Fibroblast of mammary gland (primary cell): ENCODE measurements around the gene WDR49.

Experiments
- DNase-seq: peaks from one replicate; pipeline ENCODE4 v3.0.0-alpha.2; 2010; ENCODE audit warnings: low read depth
- H3K4me3 ChIP-seq: 2 replicates; pipeline ENCODE4 v1.5.1; 2011; ENCODE audit warnings: low read depth, mild to moderate bottlenecking, low read length, moderate library complexity; ENCODE audit not compliant: control insufficient read depth
- TF ChIP-seq, protein P1 (sequence below): conservative IDR thresholded peaks from 2 replicates; pipeline ENCODE4 v1.5.1; 2011; ENCODE audit warnings: low read depth, low read length, inconsistent platforms; ENCODE audit not compliant: control insufficient read depth, insufficient read depth

The WDR49 gene

DNA sequence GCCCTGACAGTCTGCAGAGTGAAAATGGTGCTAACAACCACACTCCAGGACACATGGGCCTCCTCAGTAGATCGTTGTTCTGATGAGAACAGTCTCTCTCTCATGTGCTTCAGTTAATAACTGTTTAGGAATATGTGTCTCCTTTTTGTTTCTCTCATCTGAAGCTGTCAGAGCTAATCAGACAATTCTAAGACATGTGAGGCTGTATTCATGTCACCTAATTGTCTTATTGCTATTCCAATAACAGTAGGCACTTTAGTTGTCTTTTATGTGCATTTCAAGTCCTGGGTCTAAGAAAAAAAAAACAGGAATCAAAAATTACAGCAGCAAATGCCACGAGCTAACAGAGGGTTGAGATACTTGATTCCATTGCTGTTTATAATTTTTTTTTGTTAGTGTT, 89.1 kb downstream of the WDR49 start:
- TF ChIP-seq, protein P1, sequence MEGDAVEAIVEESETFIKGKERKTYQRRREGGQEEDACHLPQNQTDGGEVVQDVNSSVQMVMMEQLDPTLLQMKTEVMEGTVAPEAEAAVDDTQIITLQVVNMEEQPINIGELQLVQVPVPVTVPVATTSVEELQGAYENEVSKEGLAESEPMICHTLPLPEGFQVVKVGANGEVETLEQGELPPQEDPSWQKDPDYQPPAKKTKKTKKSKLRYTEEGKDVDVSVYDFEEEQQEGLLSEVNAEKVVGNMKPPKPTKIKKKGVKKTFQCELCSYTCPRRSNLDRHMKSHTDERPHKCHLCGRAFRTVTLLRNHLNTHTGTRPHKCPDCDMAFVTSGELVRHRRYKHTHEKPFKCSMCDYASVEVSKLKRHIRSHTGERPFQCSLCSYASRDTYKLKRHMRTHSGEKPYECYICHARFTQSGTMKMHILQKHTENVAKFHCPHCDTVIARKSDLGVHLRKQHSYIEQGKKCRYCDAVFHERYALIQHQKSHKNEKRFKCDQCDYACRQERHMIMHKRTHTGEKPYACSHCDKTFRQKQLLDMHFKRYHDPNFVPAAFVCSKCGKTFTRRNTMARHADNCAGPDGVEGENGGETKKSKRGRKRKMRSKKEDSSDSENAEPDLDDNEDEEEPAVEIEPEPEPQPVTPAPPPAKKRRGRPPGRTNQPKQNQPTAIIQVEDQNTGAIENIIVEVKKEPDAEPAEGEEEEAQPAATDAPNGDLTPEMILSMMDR = no peak
- DNase-seq = no peak
- no peak overlapping the region for H3K4me3 ChIP-seq

DNA sequence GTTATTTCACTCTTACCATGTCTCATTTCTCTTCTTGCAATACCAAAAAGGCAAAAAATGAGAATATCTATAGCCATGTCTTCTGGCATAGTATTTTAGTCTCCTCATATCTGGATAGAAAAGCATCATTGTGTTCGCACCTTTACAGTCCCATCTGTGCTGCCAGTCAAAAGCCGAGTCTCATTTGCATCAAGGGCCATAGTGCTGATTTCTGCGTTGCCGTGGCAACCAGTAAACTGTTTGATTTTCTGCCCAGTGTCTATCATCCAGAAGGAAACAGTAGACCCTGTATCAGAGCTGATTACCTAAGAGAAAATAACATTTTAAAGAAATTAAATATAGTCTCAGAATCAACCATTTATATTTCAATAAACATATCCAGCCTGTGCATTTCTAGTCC, 93.8 kb downstream of the WDR49 start:
- DNase-seq = no peak
- TF ChIP-seq, protein P1 = no peak
- H3K4me3 ChIP-seq = no peak overlapping the region

DNA sequence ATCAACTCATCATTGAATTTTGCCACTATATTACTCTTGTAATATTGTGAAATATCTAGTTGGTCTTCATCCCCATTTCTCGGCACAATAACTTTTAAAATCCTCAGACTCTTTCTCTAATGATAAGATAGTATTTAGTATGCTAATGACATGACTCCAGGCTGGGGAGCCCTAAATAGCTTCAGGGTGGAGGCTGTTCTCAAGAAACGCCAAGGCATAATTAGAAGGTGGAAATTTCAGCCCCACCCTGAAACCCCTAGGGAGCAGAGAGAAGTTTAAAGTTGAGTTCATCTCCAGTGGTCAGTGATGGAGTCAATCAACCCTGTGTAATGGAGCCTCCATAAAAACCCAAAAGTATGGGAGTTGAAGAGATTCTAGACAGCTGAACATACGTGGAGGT, 98.8 kb downstream of the WDR49 start:
- H3K4me3 ChIP-seq = no peak overlapping the region
- TF ChIP-seq, protein P1 = no peak
- no peak for DNase-seq

DNA sequence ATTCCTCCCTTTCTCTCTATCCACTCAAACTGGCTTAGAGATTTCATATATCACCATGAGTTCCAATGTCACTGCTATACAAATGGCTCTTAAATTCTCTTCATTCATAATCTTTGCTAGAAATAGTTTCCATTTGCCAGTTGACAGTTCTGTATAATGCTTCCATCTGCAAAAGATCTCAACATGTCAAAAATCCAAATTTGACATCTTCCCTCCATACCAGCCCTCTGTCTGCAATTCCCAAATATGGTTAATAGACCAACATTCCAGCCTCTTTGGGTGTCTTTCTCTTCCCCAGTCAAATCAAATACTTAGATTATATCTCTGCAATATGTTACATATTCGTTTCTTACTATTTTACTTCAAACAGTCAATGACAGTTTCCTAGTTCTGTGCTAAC, 115.7 kb downstream of the WDR49 start:
- TF ChIP-seq, protein P1 = no peak

DNA sequence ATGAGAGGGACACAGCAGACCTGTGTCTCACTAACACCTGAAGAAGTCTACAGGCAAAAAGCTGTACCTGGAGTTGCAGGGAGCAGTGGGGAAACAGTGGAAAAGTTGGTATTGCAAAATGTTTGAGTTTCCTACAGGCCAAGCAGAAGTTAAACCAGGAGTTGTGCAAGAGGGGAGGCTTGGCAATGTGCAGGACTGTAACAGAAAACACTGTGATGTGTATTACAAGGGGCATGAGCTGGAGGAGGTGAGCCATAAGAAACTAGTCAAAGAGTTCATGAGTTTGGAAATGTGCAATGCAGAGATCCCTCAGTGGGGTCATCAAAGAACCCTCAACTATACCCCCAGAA, 132.8 kb downstream of the WDR49 start:
- DNase-seq = no peak
- TF ChIP-seq, protein P1 = no peak
- no peak overlapping the region for H3K4me3 ChIP-seq

More for the DNA sequence above, 115.7 kb downstream of the WDR49 start:
- DNase-seq = no peak
- no peak overlapping the region for H3K4me3 ChIP-seq

DNA sequence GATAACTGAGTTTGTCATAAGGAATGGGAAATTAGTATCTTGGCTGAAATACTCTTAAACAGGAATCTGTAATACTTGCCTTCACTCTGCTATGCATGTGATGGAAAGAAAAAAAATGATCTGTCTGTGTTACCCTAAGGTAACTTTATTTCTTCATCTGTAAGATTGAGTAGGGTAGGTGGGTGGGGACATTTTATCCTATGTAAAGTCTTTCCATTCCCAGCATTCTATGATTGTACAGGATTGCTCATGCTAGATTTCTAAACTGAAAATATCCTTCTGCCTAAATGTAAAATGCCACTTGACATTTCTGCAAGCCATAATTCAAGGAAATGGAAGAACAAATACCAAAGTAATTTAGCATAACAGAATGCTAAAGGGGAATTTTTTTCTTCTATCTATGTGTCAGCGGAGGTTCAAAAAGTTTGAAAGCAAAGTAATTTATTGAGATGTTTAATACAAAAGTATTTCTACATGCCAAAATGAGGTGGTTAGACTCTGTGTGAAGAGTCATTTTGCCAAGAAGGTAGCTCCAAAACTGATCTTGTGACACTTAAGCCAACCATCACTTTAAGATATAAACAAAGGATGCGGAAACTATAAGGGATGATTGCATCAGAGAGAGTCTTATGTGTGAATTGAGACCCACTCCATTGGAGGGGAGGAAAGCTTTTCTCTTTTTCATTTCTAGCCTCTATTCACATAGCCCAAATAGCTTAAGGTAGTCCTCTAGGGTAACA, 133.3 kb downstream of the WDR49 start:
- TF ChIP-seq, protein P1 = no peak
- H3K4me3 ChIP-seq = no peak overlapping the region
- DNase-seq = no peak

DNA sequence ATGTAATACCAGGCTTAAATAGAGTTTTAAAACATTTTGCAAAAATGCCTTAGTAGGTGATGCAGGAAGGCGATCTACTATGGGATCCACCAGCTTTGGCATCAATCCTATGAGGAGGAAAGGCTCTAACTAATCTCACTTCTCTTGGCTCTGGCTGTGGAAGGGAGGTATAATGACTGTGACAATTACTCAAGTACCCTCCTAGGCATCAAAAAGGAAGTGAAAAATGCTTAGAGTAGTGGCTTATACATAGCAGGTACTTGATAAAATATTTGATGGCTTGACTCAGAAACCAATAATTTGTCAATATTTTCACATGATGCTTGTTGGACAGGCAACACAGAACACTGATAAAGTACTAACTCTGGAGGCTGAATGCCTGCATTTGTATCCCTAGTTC, 145.8 kb downstream of the WDR49 start:
- no peak for DNase-seq
- H3K4me3 ChIP-seq = no peak overlapping the region
- TF ChIP-seq, protein P1 = no peak
